SIG-M5 treated with dmso at 0.1 percent for 504 hours (cell line): Measurements from ENCODE around the gene AK9.
"Not testable (repeated sequence)": the region's sequence is repeated elsewhere in the genome, so short reads cannot be mapped to it uniquely, and the experiment has no call there.

Experiments used
- DNase-seq: peaks from one replicate; lab custom pipeline; 2025; ENCODE audit not compliant: unreplicated experiment; lab: John Stamatoyannopoulos, UW

The AK9 gene

GRCh38 chr6:109701221-109701620 is 10.2 kb upstream of the AK9 start:
- DNase-seq = no peak

GRCh38 chr6:109696355-109696754 is 5.4 kb upstream of the AK9 start:
- DNase-seq = no peak

GRCh38 chr6:109695468-109695867 is 4.5 kb upstream of the AK9 start:
- DNase-seq = no peak

GRCh38 chr6:109693111-109693510 is 2.1 kb upstream of the AK9 start:
- peak; percentile 84 for DNase-seq

GRCh38 chr6:109690373-109690736 is 647 bp downstream of the AK9 start:
- DNase-seq = peak; percentile 27

GRCh38 chr6:109687271-109687761 is 3.7 kb downstream of the AK9 start:
- DNase-seq = peak; percentile 63

- no peak for DNase-seq
Measured at GRCh38 chr6:109686566-109687265, 4.3 kb downstream of the AK9 start.

GRCh38 chr6:109678661-109679505 is 12.1 kb downstream of the AK9 start:
- DNase-seq = not testable (repeated sequence)

GRCh38 chr6:109678240-109678639 is 12.8 kb downstream of the AK9 start:
- DNase-seq = no peak

GRCh38 chr6:109676724-109677123 is 14.3 kb downstream of the AK9 start:
- no peak for DNase-seq

GRCh38 chr6:109672839-109673238 is 18.2 kb downstream of the AK9 start:
- DNase-seq = no peak

GRCh38 chr6:109672175-109672574 is 18.8 kb downstream of the AK9 start:
- DNase-seq = no peak

GRCh38 chr6:109671733-109672132 is 19.3 kb downstream of the AK9 start:
- no peak for DNase-seq

- no peak for DNase-seq
Measured at GRCh38 chr6:109669811-109670210, 21.2 kb downstream of the AK9 start.

- DNase-seq = no peak
Measured at GRCh38 chr6:109662192-109662591, 28.8 kb downstream of the AK9 start.

- no peak for DNase-seq
Measured at GRCh38 chr6:109660526-109661320, 30.3 kb downstream of the AK9 start.

- DNase-seq = no peak
Measured at GRCh38 chr6:109655761-109656262, 35.2 kb downstream of the AK9 start.

GRCh38 chr6:109653264-109653663 is 37.7 kb downstream of the AK9 start:
- no peak for DNase-seq

GRCh38 chr6:109644131-109644530 is 46.9 kb downstream of the AK9 start:
- no peak for DNase-seq

- no peak for DNase-seq
Measured at GRCh38 chr6:109632405-109632804, 58.6 kb downstream of the AK9 start.

- DNase-seq = no peak
Measured at GRCh38 chr6:109631403-109631802, 59.6 kb downstream of the AK9 start.
